NCI-H2081 treated with DMSO at 0.1 percent for 48 hours (cell line): ENCODE measurements around the gene FOXL2.
A peak's percentile ranks its signal among the peaks of the same experiment; 100 is the strongest.
"Not testable (repeated sequence)": the region's sequence is repeated elsewhere in the genome, so short reads cannot be mapped to it uniquely, and the experiment has no call there.

Experiments
- DNase-seq: peaks from one replicate; lab custom pipeline; 2025; lab: John Stamatoyannopoulos, UW

FOXL2 gene

GRCh38 chr3:138933068-138933668 lies 13.8 kb downstream of the FOXL2 start:
- no peak for DNase-seq

DNA sequence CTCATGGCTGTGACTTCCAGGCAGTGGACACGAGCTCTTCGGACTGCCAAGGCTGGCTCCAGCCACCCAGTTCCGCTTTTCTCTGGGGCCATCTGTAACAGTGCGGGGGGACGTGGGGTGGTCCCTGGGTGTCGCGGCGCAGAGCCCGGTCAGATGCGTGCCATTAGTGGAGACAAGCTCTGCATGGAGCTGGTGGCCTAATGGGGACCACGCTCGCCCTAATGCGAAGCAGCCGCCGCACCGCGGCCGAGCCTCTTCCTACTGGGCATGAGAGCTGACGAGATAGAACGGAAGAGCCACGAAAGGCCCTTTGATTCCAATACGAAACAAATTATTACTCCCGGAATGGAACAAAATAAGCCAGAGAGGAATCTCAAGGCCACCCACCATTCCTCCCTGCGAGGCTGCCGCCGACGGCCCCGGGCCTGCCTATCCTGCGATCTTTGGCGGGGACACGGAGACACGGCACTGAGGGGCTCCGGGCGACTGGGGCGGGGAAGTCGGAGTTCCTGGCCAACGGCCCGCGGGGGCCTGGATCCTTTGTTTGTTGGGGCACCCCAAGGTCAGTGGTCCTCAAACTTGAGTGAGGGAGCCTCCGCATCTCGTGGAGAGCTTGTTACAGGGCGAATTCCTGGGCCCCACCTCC lies 18.1 kb downstream of the FOXL2 start:
- no peak for DNase-seq

DNA sequence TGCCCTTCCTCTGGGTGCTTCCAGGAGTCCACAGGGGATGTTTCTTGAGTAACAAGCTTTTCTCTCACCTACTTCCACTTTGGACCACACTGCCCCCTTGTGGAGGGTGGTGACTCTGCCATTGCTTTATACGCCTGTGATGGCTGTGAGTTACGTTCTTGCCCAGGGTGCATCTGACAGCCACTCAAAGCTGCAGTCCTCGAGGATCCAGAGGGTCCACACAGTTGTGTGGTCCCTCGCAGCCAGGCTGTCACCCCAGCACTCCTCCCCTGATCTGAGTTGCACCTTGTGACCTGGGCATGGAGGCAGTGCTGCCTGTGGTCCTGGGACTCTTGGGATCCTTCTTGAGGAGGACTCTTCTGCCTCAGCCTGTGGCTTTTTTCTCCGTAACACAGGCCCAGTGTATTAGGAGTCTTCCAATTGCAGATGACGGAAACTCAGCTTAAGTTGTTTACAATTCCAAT lies 23.4 kb downstream of the FOXL2 start:
- peak; percentile 35 for DNase-seq

DNA sequence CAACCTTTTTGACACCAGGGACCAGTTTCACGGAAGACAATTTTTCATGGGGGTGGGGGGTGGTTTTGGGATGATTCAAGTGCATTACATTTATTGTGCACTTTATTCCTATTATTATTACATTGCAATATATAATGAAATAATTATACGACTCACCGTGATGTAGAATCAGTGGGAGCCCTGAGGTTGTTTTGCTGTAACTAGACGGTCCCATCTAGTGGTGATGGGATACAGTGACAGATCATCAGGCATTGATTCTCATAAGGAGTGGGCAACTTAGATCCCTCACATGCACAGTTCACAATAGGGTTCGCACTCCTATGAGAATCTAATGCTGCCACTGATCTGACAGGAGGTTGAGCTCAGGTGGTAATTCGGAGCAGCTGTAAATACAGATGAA lies 24.5 kb downstream of the FOXL2 start:
- not testable (repeated sequence) for DNase-seq

DNA sequence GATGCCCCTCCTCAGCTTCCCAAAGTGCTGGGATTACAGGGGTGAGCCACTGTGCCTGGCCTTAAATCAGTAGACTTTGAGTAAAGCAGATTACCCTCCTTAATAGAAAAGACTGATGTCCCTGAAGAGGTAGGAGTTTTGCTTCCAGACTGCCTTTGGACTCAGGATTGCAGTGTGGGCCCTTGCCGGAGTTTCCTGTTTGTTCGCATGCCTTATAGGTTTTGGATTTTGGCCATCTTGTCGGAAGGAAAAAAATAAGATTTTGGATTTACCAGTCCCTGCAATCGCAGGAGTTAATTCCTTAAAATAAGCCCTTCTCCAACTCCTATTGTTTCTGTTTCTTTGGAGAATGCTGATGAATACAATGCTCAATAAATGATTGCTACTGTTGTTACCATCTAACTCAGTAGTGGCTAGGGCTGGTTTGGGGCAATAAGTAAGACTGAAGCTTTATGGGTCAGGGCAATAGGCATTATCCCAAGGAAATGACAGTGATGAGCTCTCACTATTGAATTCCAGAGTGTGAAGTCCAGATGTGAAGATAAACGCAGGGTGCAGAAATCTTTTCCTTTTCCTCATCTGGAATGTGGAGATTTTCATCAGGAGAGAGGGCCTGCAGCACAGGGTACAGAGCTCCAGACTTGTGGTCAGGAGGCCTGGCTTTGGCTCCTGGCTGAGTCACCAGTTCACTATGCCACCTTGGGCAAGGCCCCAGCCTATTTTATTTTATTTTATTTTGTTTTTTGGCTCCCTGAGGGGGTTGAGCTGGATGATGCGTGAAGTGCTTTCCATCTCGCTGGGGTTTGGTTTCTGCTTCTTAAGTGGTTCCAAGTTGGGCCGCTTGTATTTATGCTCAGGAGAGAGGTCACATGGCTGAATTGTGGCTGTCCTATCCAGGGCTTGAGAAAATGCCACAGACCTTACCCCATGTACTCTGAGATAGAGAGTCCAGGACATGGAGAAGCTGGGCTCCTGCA lies 25.3 kb downstream of the FOXL2 start:
- no peak for DNase-seq

GRCh38 chr3:138919325-138919724 lies 27.6 kb downstream of the FOXL2 start:
- no peak for DNase-seq

- DNase-seq: no peak
Measured at GRCh38 chr3:138916824-138917223, 30.1 kb downstream of the FOXL2 start.

DNA sequence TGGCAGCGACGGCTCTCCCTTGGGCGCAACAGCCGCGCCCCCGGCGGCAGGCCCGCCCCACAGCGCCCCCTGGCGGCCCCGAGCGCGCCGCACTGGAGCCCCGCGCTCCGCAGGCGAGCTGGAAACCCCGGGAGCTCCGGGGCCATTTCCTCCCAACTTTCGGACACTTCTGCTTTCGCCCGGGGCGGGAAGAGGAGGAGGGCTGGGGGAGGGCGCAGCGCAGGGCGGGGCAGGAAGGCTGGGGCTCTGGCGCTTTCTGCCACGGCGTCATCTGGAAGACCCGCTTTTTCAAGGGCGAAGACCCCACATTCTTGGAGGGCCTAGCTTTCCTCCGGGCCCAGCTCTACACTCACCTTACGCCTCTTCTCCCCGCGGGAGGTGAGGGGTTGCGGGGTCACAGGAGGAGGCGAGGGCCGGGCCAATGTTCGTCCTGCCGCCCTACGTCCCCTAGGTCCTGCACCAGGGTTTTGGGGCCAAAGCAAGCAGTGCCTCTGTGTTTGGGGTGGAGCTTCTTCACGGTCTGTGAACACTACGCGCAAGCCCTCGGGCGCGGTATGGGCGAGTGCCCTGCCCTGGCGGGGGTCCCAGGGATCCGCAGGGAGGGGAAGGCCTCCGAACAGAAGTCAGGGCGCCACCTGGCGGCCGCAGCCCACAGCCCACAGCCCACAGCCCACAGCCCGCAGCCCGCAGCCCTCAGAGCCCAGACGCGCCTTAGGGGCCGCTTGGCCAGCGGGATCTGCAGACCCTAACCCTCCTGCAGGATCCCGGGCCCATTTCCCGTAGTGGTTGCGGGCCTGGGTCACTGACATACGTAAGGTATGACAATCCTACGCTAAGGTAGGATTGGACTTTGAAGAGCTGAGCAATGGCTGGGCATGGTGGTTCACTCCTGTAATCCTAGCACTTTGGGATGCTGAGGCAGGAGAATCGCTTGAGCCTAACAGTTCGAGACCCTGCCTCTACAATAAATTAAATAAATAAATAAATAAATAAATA lies 31.1 kb downstream of the FOXL2 start:
- DNase-seq: peak; percentile 66

DNA sequence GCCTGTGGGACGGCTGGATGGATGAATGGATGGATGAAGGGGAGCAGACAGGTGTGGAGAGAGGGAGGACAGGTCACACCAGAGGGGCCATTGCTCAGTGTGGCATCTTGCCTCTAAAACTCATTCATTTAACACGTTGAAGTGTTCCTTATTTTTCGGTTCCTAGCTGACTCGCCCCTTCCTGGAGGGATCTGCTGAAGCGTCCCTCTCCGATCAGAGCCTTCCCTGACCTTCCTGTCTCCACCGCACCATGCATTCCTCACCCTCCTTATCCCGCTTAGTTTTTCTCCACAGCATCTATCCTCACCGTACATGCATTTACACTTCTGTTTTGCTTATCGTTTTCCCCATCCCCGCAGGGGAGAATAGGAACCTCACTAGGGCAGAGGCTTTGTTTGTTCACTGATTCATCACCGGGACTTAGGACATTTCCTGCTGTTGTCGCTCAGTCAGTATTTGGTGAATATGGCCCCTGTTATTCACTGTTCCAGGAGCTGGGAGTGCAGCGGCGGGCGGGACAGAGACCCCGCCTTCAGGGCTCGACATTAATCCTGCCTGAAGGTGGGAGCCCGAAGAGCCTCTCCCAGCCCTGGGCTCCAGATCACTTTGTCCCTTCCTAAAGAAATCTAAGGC lies 32.0 kb downstream of the FOXL2 start:
- peak; percentile 33 for DNase-seq

GRCh38 chr3:138913766-138914165 lies 33.2 kb downstream of the FOXL2 start:
- DNase-seq: no peak

DNA sequence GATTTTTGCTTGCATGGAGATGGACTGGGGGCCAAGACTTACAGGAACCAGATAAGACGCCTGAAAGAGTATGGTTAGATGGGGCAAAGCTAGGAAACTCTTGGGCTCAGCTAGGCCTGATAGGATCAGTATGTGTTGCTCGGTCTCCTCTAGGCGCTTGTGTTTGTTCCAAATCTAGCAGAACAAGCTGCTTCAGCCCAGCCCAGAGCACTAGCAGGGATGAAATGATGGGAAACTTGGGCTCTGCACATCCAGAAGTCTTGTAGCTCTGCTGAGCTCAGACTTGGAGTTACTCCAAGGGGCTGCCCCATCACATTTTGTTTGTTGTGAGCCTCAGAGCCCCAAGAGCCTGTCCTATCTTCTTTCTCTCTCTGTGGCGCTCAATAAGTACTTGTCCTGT lies 34.7 kb downstream of the FOXL2 start:
- no peak for DNase-seq

DNA sequence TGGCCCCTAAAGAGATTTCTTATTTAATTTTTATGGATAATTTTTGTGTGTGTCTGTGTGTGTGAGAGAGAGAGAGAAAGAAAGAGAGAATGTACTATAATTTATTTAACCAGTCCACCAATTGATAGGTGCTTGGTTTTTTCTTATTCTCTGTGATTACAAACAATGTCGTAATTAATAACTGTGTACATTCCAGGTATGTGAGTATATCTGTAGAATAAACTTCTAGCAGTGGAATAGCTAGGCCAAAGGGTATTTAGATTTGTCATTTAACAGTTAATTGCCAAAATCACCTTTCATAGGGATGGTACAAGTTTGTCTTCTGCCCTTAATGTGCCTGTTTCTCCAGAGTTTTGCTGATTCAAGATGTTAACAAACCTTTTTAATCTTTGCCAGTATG lies 35.3 kb downstream of the FOXL2 start:
- no peak for DNase-seq

DNA sequence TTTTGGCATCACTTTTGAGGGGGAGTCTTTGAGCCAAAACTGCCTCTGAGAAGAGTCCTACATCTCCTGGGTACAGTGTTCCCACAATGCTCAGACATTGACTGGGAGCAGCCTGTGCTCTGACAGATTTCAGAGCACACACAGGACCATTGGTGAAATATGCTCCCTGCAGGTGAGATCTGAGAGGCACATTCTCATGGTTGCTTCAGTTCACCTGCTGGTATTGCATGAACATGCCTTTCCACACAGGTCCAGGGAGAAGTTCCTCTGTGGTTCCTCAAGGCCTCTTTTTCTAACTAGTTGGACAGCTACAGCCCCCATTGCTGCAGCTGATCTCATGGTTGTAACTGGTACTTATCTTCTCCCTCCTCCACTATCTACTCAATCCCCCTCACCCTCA lies 37.0 kb downstream of the FOXL2 start:
- no peak for DNase-seq

GRCh38 chr3:138908846-138909245 lies 38.1 kb downstream of the FOXL2 start:
- DNase-seq: no peak

DNA sequence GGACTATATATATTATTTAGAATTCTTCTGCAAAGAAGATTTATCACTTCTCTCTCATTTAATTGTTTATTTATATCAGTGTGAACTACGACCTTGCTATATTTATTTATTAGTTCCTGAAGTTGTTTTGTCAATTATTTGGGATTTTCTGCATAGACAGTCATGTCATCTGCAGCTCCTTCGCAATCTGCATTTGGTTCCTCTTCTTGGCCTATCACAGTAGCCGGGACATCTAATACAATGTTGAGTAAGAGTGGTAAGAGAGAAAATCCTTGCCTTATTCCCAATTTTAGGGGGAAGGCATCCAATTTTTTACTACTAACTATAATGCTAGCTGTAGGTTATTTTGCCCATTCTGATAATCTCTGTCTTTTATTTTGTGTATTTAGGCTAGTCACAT lies 39.4 kb downstream of the FOXL2 start:
- DNase-seq: no peak

DNA sequence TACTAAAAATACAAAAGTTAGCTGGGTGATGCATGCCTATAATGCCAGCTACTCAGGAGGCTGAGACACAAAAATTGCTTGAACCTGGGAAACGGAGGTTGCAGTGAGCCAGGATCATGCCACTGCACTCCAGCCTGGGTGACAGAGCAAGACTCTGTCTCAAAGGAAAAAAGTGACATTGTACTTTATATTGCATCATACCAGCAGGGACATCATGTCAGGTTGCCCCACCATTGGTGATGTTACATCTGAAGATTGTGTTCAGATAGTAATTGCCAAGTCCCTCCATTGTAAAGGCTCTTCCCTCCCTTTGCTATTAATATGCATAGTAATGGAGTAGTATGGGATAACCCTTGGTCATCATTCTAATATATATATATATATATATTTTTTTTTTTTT lies 44.8 kb downstream of the FOXL2 start:
- no peak for DNase-seq

GRCh38 chr3:138901567-138901966 lies 45.4 kb downstream of the FOXL2 start:
- DNase-seq: no peak

DNA sequence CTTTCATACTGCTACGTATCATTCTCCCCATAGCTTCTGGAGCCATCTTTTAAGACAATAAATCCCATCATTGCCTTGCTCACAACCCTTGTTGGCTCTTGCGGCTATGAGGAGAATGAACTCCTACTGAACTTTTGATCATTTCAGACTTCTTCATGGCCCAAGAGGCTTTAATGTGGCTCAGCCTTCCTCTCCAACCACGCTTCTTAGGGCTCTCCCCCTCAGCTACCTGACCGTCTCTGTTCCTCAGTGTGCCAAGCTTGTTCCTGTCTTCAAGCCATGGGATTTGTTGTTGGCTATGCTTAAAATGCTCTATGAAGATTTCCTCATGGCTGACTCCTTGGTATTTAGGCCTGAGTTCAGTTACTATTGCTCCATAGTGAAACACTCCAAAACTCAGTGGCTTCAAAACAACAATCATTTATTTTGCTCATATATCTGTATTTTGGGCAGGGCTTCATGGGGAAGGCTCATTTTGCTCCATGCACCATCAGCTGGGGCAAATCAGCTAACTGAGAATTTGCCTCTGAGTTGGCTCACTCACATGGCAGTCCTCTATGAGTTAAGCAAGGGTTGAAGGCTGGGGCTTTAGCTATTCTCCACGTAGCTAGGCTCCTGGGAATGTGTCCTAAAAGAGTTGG lies 47.5 kb downstream of the FOXL2 start:
- DNase-seq: no peak

DNA sequence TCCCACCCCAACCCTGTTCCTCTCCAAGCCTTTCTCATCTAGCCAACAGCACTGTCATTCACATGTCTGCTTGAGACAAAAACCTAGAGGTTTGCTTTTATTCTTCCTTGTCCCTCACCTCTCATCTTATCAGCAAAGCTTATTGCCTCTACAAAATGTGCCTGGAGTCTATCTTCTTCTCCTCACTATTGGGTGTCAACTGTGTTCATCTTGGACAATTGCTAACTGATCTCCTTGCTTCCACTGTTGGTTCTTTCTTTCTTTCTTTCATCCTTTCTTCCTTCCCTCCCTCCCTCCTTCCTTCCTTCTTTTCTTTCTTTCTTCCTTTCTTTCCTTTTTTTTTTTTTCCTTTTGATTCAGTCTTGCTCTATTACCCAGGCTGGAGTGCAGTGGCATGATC lies 48.2 kb downstream of the FOXL2 start:
- DNase-seq: no peak

GRCh38 chr3:138898301-138898700 lies 48.6 kb downstream of the FOXL2 start:
- DNase-seq: no peak
